ENCODE results near the gene HNRNPU. TPM values are rescaled to one million over a fixed set of nuclear protein-coding genes. Genes with fewer than 3 reads are reported as not detected.
"Not testable (repeated sequence)": the region's sequence is repeated elsewhere in the genome, so short reads cannot be mapped to it uniquely, and the experiment has no call there.

Gene HNRNPU
- total and polyA plus RNA-seq, 5 donors from 2014 or later: 169 to 523 (median 226) TPM

- Histone ChIP-seq H3K4me3 (ENCODE audit: low read depth, low read length) (peak overlapping the region; percentile 99), H3K27ac (ENCODE audit: insufficient read depth, low read length, poor library complexity, severe bottlenecking) (peak overlapping the region; percentile 98), H3K4me1 (ENCODE audit: control insufficient read depth, insufficient read depth, low read length, poor library complexity, severe bottlenecking) (peaks cover 54% of the 10 kb centered on the region), H3K36me3 (ENCODE audit: control insufficient read depth, insufficient read depth, low read length) (peaks cover 22% of the 10 kb centered on the region), H3K9me3 (ENCODE audit: control insufficient read depth in 2 of 2, low read length in 2 of 2) (no peaks in the 10 kb centered on the region), H3K27me3 (ENCODE audit: control insufficient read depth, insufficient read depth, low read length) (no peaks in the 10 kb centered on the region)
- DNase-seq: no peak
- ATAC-seq (ENCODE audit: low read depth in 2 of 2): no peak
- Mint-ChIP-seq H3K4me3 (peak overlapping the region; percentile 96 to 98 (median 98)), H3K36me3 (peaks cover 28% of the 10 kb centered on the region), H3K27me3 (no peaks in the 10 kb centered on the region), H3K9me3 (peaks cover 0 to 2% (median 0%) of the 10 kb centered on the region in 7 donors), H3K27ac (peak overlapping the region; percentile 97 to 100 (median 99)), H3K4me1 (peaks cover 33 to 65% (median 48%) of the 10 kb centered on the region in 4 donors)
Measured at GRCh38 chr1:244836584-244836983, 27.8 kb downstream of the HNRNPU start.

- Histone ChIP-seq H3K9me3 (ENCODE audit: control insufficient read depth in 2 of 2, low read length in 2 of 2) (no peaks in the 10 kb centered on the region), H3K27me3 (ENCODE audit: control insufficient read depth, insufficient read depth, low read length) (no peaks in the 10 kb centered on the region), H3K4me1 (ENCODE audit: control insufficient read depth, insufficient read depth, low read length, poor library complexity, severe bottlenecking) (peaks cover 54% of the 10 kb centered on the region), H3K36me3 (ENCODE audit: control insufficient read depth, insufficient read depth, low read length) (peaks cover 18% of the 10 kb centered on the region), H3K4me3 (ENCODE audit: low read depth, low read length) (peak overlapping the region; percentile 99), H3K27ac (ENCODE audit: insufficient read depth, low read length, poor library complexity, severe bottlenecking) (peak overlapping the region; percentile 98)
- ATAC-seq (ENCODE audit: low read depth in 2 of 2) (no peak), DNase-seq (no peak)
- peaks cover 27% of the 10 kb centered on the region for H3K36me3 Mint-ChIP-seq
- H3K9me3 Mint-ChIP-seq: peaks cover 0 to 2% (median 0%) of the 10 kb centered on the region in 7 donors
- peaks cover 32 to 61% (median 45%) of the 10 kb centered on the region in 4 donors for H3K4me1 Mint-ChIP-seq
- H3K27me3 Mint-ChIP-seq: no peaks in the 10 kb centered on the region
- H3K27ac Mint-ChIP-seq: peak overlapping the region; percentile 97 to 100 (median 99)
- H3K4me3 Mint-ChIP-seq: peak overlapping the region; percentile 96 to 98 (median 98)
Measured at GRCh38 chr1:244836135-244836521, 28.2 kb downstream of the HNRNPU start.

GRCh38 chr1:244835276-244836134, 28.8 kb downstream of the HNRNPU start, which contains the start of gene COX20:
Gene COX20, plus strand, starts transcription at chr1:244835658. Its CDS starts 57 bp downstream, at chr1:244835715.
- Mint-ChIP-seq H3K36me3 (peaks cover 21% of the 10 kb centered on the region), H3K4me1 (peaks cover 28 to 55% (median 40%) of the 10 kb centered on the region in 4 donors), H3K9me3 (peaks cover 0 to 2% (median 0%) of the 10 kb centered on the region in 7 donors), H3K4me3 (peak within 1 kb of the TSS; percentile 97 to 98 (median 98)), H3K27ac (peak within 1 kb of the TSS; percentile 97 to 100 (median 100)), H3K27me3 (no peaks in the 10 kb centered on the region)
- no peaks in the 10 kb centered on the region for H3K27me3 ChIP-seq (ENCODE audit: control insufficient read depth, insufficient read depth, low read length)
- H3K4me1 ChIP-seq (ENCODE audit: control insufficient read depth, insufficient read depth, low read length, poor library complexity, severe bottlenecking): peaks cover 53% of the 10 kb centered on the region
- peak within 1 kb of the TSS; percentile 98 for H3K27ac ChIP-seq (ENCODE audit: insufficient read depth, low read length, poor library complexity, severe bottlenecking)
- ATAC-seq (ENCODE audit: low read depth in 2 of 2): peak; percentile 68 to 69
- H3K4me3 ChIP-seq (ENCODE audit: low read depth, low read length): peak within 1 kb of the TSS; percentile 99
- peaks cover 14% of the 10 kb centered on the region for H3K36me3 ChIP-seq (ENCODE audit: control insufficient read depth, insufficient read depth, low read length)
- H3K9me3 ChIP-seq (ENCODE audit: control insufficient read depth in 2 of 2, low read length in 2 of 2): no peaks in the 10 kb centered on the region
- DNase-seq: peak; percentile 82 to 95 (median 95)

- H3K4me3 Mint-ChIP-seq: peak overlapping the region; percentile 97 to 98 (median 98)
- H3K27ac Mint-ChIP-seq: peak overlapping the region; percentile 97 to 100 (median 100)
- ATAC-seq (ENCODE audit: low read depth in 2 of 2): peak; percentile 77 to 79
- peaks cover 15% of the 10 kb centered on the region for H3K36me3 Mint-ChIP-seq
- no peaks in the 10 kb centered on the region for H3K9me3 ChIP-seq (ENCODE audit: control insufficient read depth in 2 of 2, low read length in 2 of 2)
- no peaks in the 10 kb centered on the region for H3K27me3 ChIP-seq (ENCODE audit: control insufficient read depth, insufficient read depth, low read length)
- peak; percentile 83 to 96 (median 94) for DNase-seq
- peak overlapping the region; percentile 98 for H3K27ac ChIP-seq (ENCODE audit: insufficient read depth, low read length, poor library complexity, severe bottlenecking)
- H3K4me1 Mint-ChIP-seq: peaks cover 32 to 48% (median 35%) of the 10 kb centered on the region in 4 donors
- peaks cover 0 to 2% (median 0%) of the 10 kb centered on the region in 7 donors for H3K9me3 Mint-ChIP-seq
- peak overlapping the region; percentile 93 for H3K4me3 ChIP-seq (ENCODE audit: low read depth, low read length)
- H3K27me3 Mint-ChIP-seq: no peaks in the 10 kb centered on the region
- H3K36me3 ChIP-seq (ENCODE audit: control insufficient read depth, insufficient read depth, low read length): peaks cover 9% of the 10 kb centered on the region
- H3K4me1 ChIP-seq (ENCODE audit: control insufficient read depth, insufficient read depth, low read length, poor library complexity, severe bottlenecking): peaks cover 45% of the 10 kb centered on the region
Measured at GRCh38 chr1:244834543-244835275, 29.6 kb downstream of the HNRNPU start.

- H3K4me1 Mint-ChIP-seq: peaks cover 26 to 41% (median 31%) of the 10 kb centered on the region in 4 donors
- ATAC-seq (ENCODE audit: low read depth in 2 of 2): peak; percentile 15 to 16
Measured at GRCh38 chr1:244833734-244834542, 30.4 kb downstream of the HNRNPU start.

GRCh38 chr1:244833260-244833659, 31.1 kb downstream of the HNRNPU start:
- H3K27me3 ChIP-seq (ENCODE audit: control insufficient read depth, insufficient read depth, low read length); H3K9me3 ChIP-seq (ENCODE audit: control insufficient read depth in 2 of 2, low read length in 2 of 2); H3K36me3 Mint-ChIP-seq; ATAC-seq (ENCODE audit: low read depth in 2 of 2); H3K9me3 Mint-ChIP-seq; H3K36me3 ChIP-seq (ENCODE audit: control insufficient read depth, insufficient read depth, low read length); H3K27me3 Mint-ChIP-seq; DNase-seq: not testable (repeated sequence)
- Mint-ChIP-seq H3K4me3 (peak overlapping the region; percentile 97 to 98 (median 98)), H3K27ac (peak overlapping the region in 1 of 3 donors; percentile 97), H3K4me1 (peaks cover 20 to 34% (median 27%) of the 10 kb centered on the region in 4 donors)
- Histone ChIP-seq H3K4me1 (ENCODE audit: control insufficient read depth, insufficient read depth, low read length, poor library complexity, severe bottlenecking) (peaks cover 39% of the 10 kb centered on the region), H3K4me3 (ENCODE audit: low read depth, low read length) (peak overlapping the region; percentile 74), H3K27ac (ENCODE audit: insufficient read depth, low read length, poor library complexity, severe bottlenecking) (peak overlapping the region; percentile 98)

More at GRCh38 chr1:244833734-244834542, 30.4 kb downstream of the HNRNPU start:
- Histone ChIP-seq H3K4me1 (ENCODE audit: control insufficient read depth, insufficient read depth, low read length, poor library complexity, severe bottlenecking) (peaks cover 39% of the 10 kb centered on the region), H3K27me3 (ENCODE audit: control insufficient read depth, insufficient read depth, low read length) (no peaks in the 10 kb centered on the region), H3K4me3 (ENCODE audit: low read depth, low read length) (peak overlapping the region; percentile 93), H3K9me3 (ENCODE audit: control insufficient read depth in 2 of 2, low read length in 2 of 2) (no peaks in the 10 kb centered on the region), H3K27ac (ENCODE audit: insufficient read depth, low read length, poor library complexity, severe bottlenecking) (peak overlapping the region; percentile 98), H3K36me3 (ENCODE audit: control insufficient read depth, insufficient read depth, low read length) (peaks cover 2% of the 10 kb centered on the region)
- DNase-seq: peak; percentile 36 to 62 (median 56)
- H3K4me3 Mint-ChIP-seq: peak overlapping the region; percentile 97 to 98 (median 98)
- peaks cover 0 to 2% (median 0%) of the 10 kb centered on the region in 7 donors for H3K9me3 Mint-ChIP-seq
- H3K36me3 Mint-ChIP-seq: peaks cover 7% of the 10 kb centered on the region
- peak overlapping the region; percentile 97 to 100 (median 100) for H3K27ac Mint-ChIP-seq
- H3K27me3 Mint-ChIP-seq: no peaks in the 10 kb centered on the region

GRCh38 chr1:244830639-244831038, 33.7 kb downstream of the HNRNPU start:
- H3K4me3 ChIP-seq (ENCODE audit: low read depth, low read length): no peak overlapping the region
- Mint-ChIP-seq H3K4me3 (peak overlapping the region in 2 of 4 donors; percentile 49 to 68), H3K4me1 (peaks cover 0 to 11% (median 6%) of the 10 kb centered on the region in 4 donors), H3K27me3 (no peaks in the 10 kb centered on the region), H3K36me3 (no peaks in the 10 kb centered on the region), H3K9me3 (peaks cover 0 to 2% (median 0%) of the 10 kb centered on the region in 7 donors), H3K27ac (no peak overlapping the region)
- no peak overlapping the region for H3K27ac ChIP-seq (ENCODE audit: insufficient read depth, low read length, poor library complexity, severe bottlenecking)
- DNase-seq (no peak), ATAC-seq (ENCODE audit: low read depth in 2 of 2) (no peak)
- no peaks in the 10 kb centered on the region for H3K9me3 ChIP-seq (ENCODE audit: control insufficient read depth in 2 of 2, low read length in 2 of 2)
- H3K4me1 ChIP-seq (ENCODE audit: control insufficient read depth, insufficient read depth, low read length, poor library complexity, severe bottlenecking): peaks cover 13% of the 10 kb centered on the region
- no peaks in the 10 kb centered on the region for H3K36me3 ChIP-seq (ENCODE audit: control insufficient read depth, insufficient read depth, low read length)
- no peaks in the 10 kb centered on the region for H3K27me3 ChIP-seq (ENCODE audit: control insufficient read depth, insufficient read depth, low read length)

Data from CD4-positive, CD25-positive, alpha-beta regulatory T cell (primary cell).